Neural crest cell (in vitro differentiated cells): Measurements from ENCODE around the gene TCERG1L. TPM values are rescaled to one million over a fixed set of nuclear protein-coding genes. Genes with fewer than 3 reads are reported as not detected.

Experiments used
- DNase-seq: peaks from one replicate; pipeline ENCODE4 v3.0.0; 2021; ENCODE audit warnings: low read depth, mixed read lengths, low spot score
- H3K27ac Mint-ChIP-seq: one replicate; pipeline ENCODE4 v1.8.0; 2021; ENCODE audit warnings: mild to moderate bottlenecking, mixed read lengths; ENCODE audit not compliant: unreplicated experiment
- H3K27me3 Mint-ChIP-seq: 2 replicates; pipeline ENCODE4 v1.8.0; 2021; ENCODE audit warnings: low read depth, mild to moderate bottlenecking, mixed read lengths
- H3K36me3 Mint-ChIP-seq: 2 replicates; pipeline ENCODE4 v1.8.0; 2021; ENCODE audit warnings: low read depth, mild to moderate bottlenecking, mixed read lengths
- H3K4me1 Mint-ChIP-seq: 2 replicates; pipeline ENCODE4 v1.8.0; 2021; ENCODE audit warnings: mixed read lengths
- H3K4me3 Mint-ChIP-seq: one replicate; pipeline ENCODE4 v1.8.0; 2021; ENCODE audit warnings: mild to moderate bottlenecking, mixed read lengths
- H3K9me3 Mint-ChIP-seq: 2 replicates; pipeline ENCODE4 v1.8.0; 2021; ENCODE audit warnings: mixed read lengths
- CTCF ChIP-seq: fragments of 200-600 bp; sonication (generic); conservative IDR thresholded peaks from 2 replicates; pipeline ENCODE4 v1.5.0; 2021; ENCODE audit warnings: antibody characterized with exemption, mild to moderate bottlenecking
- total RNA-seq: library from RNA; stranded (reverse); gene quantifications from 2 replicates; pipeline ENCODE4 v1.2.1, GENCODE V29; 2021

The TCERG1L gene
- total RNA-seq, 1 donor from 2014 or later = 0.96 TPM

- Mint-ChIP-seq H3K4me1 (no peaks in the 10 kb centered on the region), H3K36me3 (no peaks in the 10 kb centered on the region), H3K4me3 (no peak overlapping the region), H3K27ac (no peak overlapping the region), H3K9me3 (no peaks in the 10 kb centered on the region), H3K27me3 (no peaks in the 10 kb centered on the region)
- DNase-seq = no peak
- TF ChIP-seq CTCF = no peak
Measured at GRCh38 chr10:131210181-131210580, 101.3 kb downstream of the TCERG1L start.

GRCh38 chr10:131207584-131208532 is 103.7 kb downstream of the TCERG1L start:
- H3K27me3 Mint-ChIP-seq = no peaks in the 10 kb centered on the region
- H3K4me3 Mint-ChIP-seq = no peak overlapping the region
- peaks cover under 1% of the 10 kb centered on the region for H3K9me3 Mint-ChIP-seq
- no peak for TF ChIP-seq CTCF
- no peak overlapping the region for H3K27ac Mint-ChIP-seq
- DNase-seq = no peak
- H3K36me3 Mint-ChIP-seq = no peaks in the 10 kb centered on the region
- H3K4me1 Mint-ChIP-seq = peaks cover 4% of the 10 kb centered on the region

GRCh38 chr10:131207176-131207575 is 104.3 kb downstream of the TCERG1L start:
- Mint-ChIP-seq H3K4me3 (no peak overlapping the region), H3K36me3 (no peaks in the 10 kb centered on the region), H3K27me3 (no peaks in the 10 kb centered on the region), H3K27ac (no peak overlapping the region), H3K4me1 (peaks cover 5% of the 10 kb centered on the region), H3K9me3 (peaks cover 2% of the 10 kb centered on the region)
- no peak for DNase-seq
- no peak for TF ChIP-seq CTCF

GRCh38 chr10:131206111-131206995 is 105.2 kb downstream of the TCERG1L start:
- no peak overlapping the region for H3K27ac Mint-ChIP-seq
- H3K36me3 Mint-ChIP-seq = no peaks in the 10 kb centered on the region
- no peak for DNase-seq
- TF ChIP-seq CTCF = no peak
- H3K4me3 Mint-ChIP-seq = no peak overlapping the region
- H3K27me3 Mint-ChIP-seq = no peaks in the 10 kb centered on the region
- H3K4me1 Mint-ChIP-seq = peaks cover 5% of the 10 kb centered on the region
- H3K9me3 Mint-ChIP-seq = peaks cover 2% of the 10 kb centered on the region

- H3K27me3 Mint-ChIP-seq = no peaks in the 10 kb centered on the region
- no peaks in the 10 kb centered on the region for H3K36me3 Mint-ChIP-seq
- peaks cover 2% of the 10 kb centered on the region for H3K9me3 Mint-ChIP-seq
Measured at GRCh38 chr10:131205556-131205955, 106.0 kb downstream of the TCERG1L start.

More at GRCh38 chr10:131205556-131205955, 106.0 kb downstream of the TCERG1L start:
- Mint-ChIP-seq H3K4me3 (no peak overlapping the region), H3K4me1 (peaks cover 5% of the 10 kb centered on the region), H3K27ac (no peak overlapping the region)
- TF ChIP-seq CTCF = no peak
- no peak for DNase-seq
